GM12878 (cell line): ENCODE measurements around the gene YES1. TPM values are rescaled to one million over a fixed set of nuclear protein-coding genes. Genes with fewer than 3 reads are reported as not detected.

Source experiments
- ATAC-seq: fragments of 200-7000 bp; cut with Tn5 transposase; 3 replicates; pipeline ENCODE4 v1.9.1; 2020; ENCODE audit warnings: mild to moderate bottlenecking, moderate library complexity
- BruUV-seq: library from RNA; stranded (reverse); fragments of 400-500 nt; replicated peaks from 2 replicates; lab custom pipeline; 2021; lab: Mats Ljungman, UMichigan
- CTCF ChIA-PET: fragments of 300-600 bp; sonication (Branson Sonifier 250); formaldehyde crosslinking; extraction: SDS; loops from one replicate; lab custom pipeline; 2021; ENCODE audit warnings: inconsistent platforms; lab: Yijun Ruan, JAX
- POLR2A ChIA-PET: fragments of 350-600 bp; formaldehyde crosslinking; extraction: SDS; loops from one replicate; lab custom pipeline; 2021; ENCODE audit warnings: inconsistent platforms; lab: Charles Lee
- RAD21 ChIA-PET: fragments of 300-600 bp; sonication (Branson Sonifier 250); formaldehyde crosslinking; loops from one replicate; lab custom pipeline; 2023; ENCODE audit warnings: antibody characterized with exemption; ENCODE audit not compliant: unreplicated experiment; lab: Charles Lee
- SMC1A ChIA-PET: fragments of 300-600 bp; sonication (Branson Sonifier 250); formaldehyde crosslinking; loops from one replicate; lab custom pipeline; 2023; ENCODE audit not compliant: unreplicated experiment, uncharacterized antibody; lab: Charles Lee
- DNase-seq: peaks from one replicate; pipeline ENCODE4 v3.0.0-alpha.2; 2011; ENCODE audit warnings: low read depth, low spot score
- FAIRE-seq: peaks from 3 replicates; lab custom pipeline; 2011; peaks lifted over from hg19 to GRCh38; lab: Jason Lieb, UNC
- H2AFZ ChIP-seq: 2 replicates; pipeline ENCODE4 v1.6.0; 2011; ENCODE audit warnings: low read depth, low read length, control low read depth; ENCODE audit not compliant: control insufficient read depth
- H3K27ac ChIP-seq: 2 replicates; pipeline ENCODE4 v1.5.1; 2011; ENCODE audit warnings: control low read depth; ENCODE audit not compliant: control insufficient read depth, insufficient read depth
- H3K27me3 ChIP-seq, 2 experiments: replicated peaks in 1 of 2; 2 replicates each; pipeline versions ENCODE4 v1.6.0 to v1.6.1; 2011; ENCODE audit warnings: low read length in 1 of 2; ENCODE audit not compliant: control insufficient read depth in 2 of 2, insufficient read depth in 2 of 2
- H3K36me3 ChIP-seq, 2 experiments: 2 replicates each; pipeline ENCODE4 v1.5.1; 2011; ENCODE audit warnings: low read length in 1 of 2; ENCODE audit not compliant: control insufficient read depth in 2 of 2, insufficient read depth in 2 of 2
- H3K4me1 ChIP-seq: 2 replicates; pipeline ENCODE4 v1.6.1; 2011; ENCODE audit warnings: mild to moderate bottlenecking, low read length, moderate library complexity, mixed read lengths; ENCODE audit not compliant: control insufficient read depth, insufficient read depth
- H3K4me2 ChIP-seq: 2 replicates; pipeline ENCODE4 v1.6.0; 2011; ENCODE audit warnings: control low read depth; ENCODE audit not compliant: control insufficient read depth, insufficient read depth
- H3K4me3 ChIP-seq: fragments of 200-600 bp; sonication (generic); 2 replicates; pipeline ENCODE4 v1.5.1; 2016
- H3K79me2 ChIP-seq: 2 replicates; pipeline ENCODE4 v1.6.0; 2011; ENCODE audit warnings: low read length; ENCODE audit not compliant: control insufficient read depth, insufficient read depth
- H3K9ac ChIP-seq: 2 replicates; pipeline ENCODE4 v1.8.0; 2011; ENCODE audit warnings: low read length, control low read depth, mixed read lengths; ENCODE audit not compliant: control insufficient read depth, insufficient read depth
- H3K9me3 ChIP-seq: replicated peaks from 3 replicates; pipeline ENCODE4 v1.5.1; 2011; ENCODE audit warnings: mild to moderate bottlenecking, low read length; ENCODE audit not compliant: control insufficient read depth, insufficient read depth
- H4K20me1 ChIP-seq: 2 replicates; pipeline ENCODE4 v1.6.0; 2011; ENCODE audit not compliant: control insufficient read depth, insufficient read depth
- CHD4 ChIP-seq: fragments of 200-600 bp; sonication (generic); IDR thresholded peaks from 2 replicates; pipeline ENCODE4 v1.6.1; 2016; ENCODE audit warnings: mild to moderate bottlenecking
- MEF2A ChIP-seq: IDR thresholded peaks from 2 replicates; pipeline ENCODE4 v1.6.1; 2011; ENCODE audit warnings: low read depth, mild to moderate bottlenecking, low read length, moderate library complexity; ENCODE audit not compliant: insufficient read depth
- SMAD5 ChIP-seq: IDR thresholded peaks from 2 replicates; pipeline ENCODE4 v1.6.1; 2016; ENCODE audit warnings: antibody characterized with exemption, low read depth
- SP1 ChIP-seq: IDR thresholded peaks from one replicate; pipeline ENCODE4 v1.6.1; 2011; ENCODE audit warnings: low read depth, low read length
- WGBS: methylation state at CpG from one replicate; pipeline ENCODE4 v1.1.6; 2016; ENCODE audit warnings: low lambda C conversion rate; ENCODE audit not compliant: insufficient replicate concordance, insufficient coverage; ENCODE audit errors: missing lambda C conversion rate; 5-methylcytosine and 5-hydroxymethylcytosine counted together
- in situ Hi-C: fragments of 300-500 bp; cut with MboI; formaldehyde crosslinking; loops from 9 replicates; pipeline ENCODE4 v1.14.3; 2018; ENCODE audit warnings: mixed read lengths
- intact Hi-C: fragments of 100-400 bp; cut with micrococcal nuclease; formaldehyde crosslinking; loops from one replicate; pipeline ENCODE4 v1.14.2; 2022; ENCODE audit not compliant: unreplicated experiment
- polyA plus RNA-seq, 11 experiments: library from polyadenylated mRNA; depleted of rRNA in 4 of 11; unstranded in 6 of 11; stranded (reverse) in 5 of 11; fragments of >200 nt; fragmentation: Nextera tagmentation in 4 of 11; fragmentation: Illumina TruSeq in 1 of 11; extraction: Ambion mirVana in 4 of 11; extraction: Trizol in 1 of 11; gene quantifications; 1 replicate in 1 of 11; 2 replicates in 10 of 11; pipeline versions ENCODE4 v1.2.1 to v1.2.3, GENCODE V29; 2011 to 2016; ENCODE audit warnings: inconsistent platforms in 2 of 11, missing spikeins in 2 of 11, low read depth in 1 of 11
- total RNA-seq, 4 experiments: library from RNA; depleted of rRNA in 3 of 4; stranded (reverse); fragments of >200 nt in 3 of 4; fragmentation: Illumina TruSeq in 1 of 4; extraction: Trizol in 1 of 4; gene quantifications; 2 replicates each; pipeline versions ENCODE4 v1.2.1 to v1.2.3, GENCODE V29; 2013 to 2021

YES1 gene
- total and polyA plus RNA-seq, 10 of the 15 experiments (the other 5 are each of a cell fraction or from before 2014, with no cell fraction given): 2.3 to 7.9 (median 5.8) TPM

DNA sequence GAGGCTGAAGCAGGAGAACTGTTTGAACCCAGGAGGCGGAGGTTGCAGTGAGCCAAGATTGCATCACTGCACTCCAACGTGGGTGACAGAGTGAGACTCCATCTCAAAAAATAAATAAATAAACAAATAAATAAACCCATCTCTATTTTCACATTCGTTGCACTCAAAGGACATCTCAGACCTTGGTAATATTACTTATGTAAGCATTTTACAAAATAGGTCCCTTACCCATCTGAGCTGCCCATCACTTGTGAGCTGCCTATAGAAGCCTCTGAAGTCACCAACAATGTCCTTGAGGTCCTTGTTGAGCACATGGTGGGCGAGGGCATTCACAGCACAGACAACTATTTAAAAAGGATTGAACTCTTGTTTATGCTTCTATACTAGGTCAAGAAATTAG, 115.0 kb downstream of the YES1 start:
- ChIA-PET RAD21 (interaction anchor here (0.9 kb wide), 1 partner anchor 142 kb away, joined by 3 read pairs; no protein-coding TSS in a partner anchor), CTCF (interaction anchor here (1.4 kb wide), 1 partner anchor 73 kb away, joined by 4 read pairs; no protein-coding TSS in a partner anchor), SMC1A (no interaction called here), POLR2A (no interaction called here)
- BruUV-seq: no TSS peak
- H2AFZ ChIP-seq: no peak overlapping the region
- H3K27me3 ChIP-seq: no peaks in the 10 kb centered on the region
- ATAC-seq (no peak), DNase-seq (no peak), FAIRE-seq (no peak)
- no peak for TF ChIP-seq MEF2A
- TF ChIP-seq SP1: no peak
- no peak overlapping the region for H3K27ac ChIP-seq
- H3K36me3 ChIP-seq: no peaks in the 10 kb centered on the region; a peak in 1 of 4 replicates
- WGBS: 96% methylated on average over 4 of the region's 4 CpGs
- H3K4me2 ChIP-seq: no peak overlapping the region
- no peak overlapping the region for H3K4me3 ChIP-seq
- intact Hi-C loops: no loop called here
- in situ Hi-C loops: no loop called here
- H3K9me3 ChIP-seq: no peaks in the 10 kb centered on the region
- no peaks in the 10 kb centered on the region for H3K4me1 ChIP-seq
- H4K20me1 ChIP-seq: no peaks in the 10 kb centered on the region
- no peaks in the 10 kb centered on the region; the same call in 1 of the 2 replicates for H3K79me2 ChIP-seq
- H3K9ac ChIP-seq: no peak overlapping the region

DNA sequence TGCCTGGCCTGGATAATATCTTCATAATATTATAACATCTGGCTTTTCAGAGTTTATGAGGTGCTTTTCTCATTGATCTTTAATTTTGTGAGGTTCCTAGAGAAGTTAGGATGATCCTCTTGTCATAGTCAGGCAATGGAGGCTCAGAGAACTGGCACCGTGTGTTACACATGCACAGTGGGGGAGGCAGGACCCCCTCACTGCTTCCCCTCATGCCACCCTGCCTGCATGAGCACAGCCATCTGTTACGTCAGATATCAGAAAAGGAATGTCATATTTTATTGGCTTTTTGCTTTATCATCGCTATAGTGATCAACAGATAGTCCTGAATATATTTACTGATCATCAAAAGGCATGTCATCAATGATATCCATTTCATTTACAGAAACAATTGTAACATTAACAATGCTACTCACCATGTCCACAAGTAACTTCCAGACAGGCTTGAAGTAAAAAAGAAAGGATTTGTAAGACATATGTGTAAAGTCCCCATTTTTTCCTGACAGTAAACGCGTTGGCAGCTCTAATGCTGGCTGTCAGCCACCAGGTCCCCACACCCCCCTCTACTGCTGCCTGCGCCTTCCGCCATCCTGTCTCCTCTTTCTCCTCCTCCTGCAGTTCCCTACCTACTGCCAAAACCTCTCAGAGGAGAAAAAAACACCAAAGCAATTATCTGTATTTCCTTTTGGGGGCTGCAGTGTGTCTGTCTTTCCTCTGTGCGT, 118.4 kb downstream of the YES1 start:
- POLR2A ChIA-PET: no interaction called here
- CTCF ChIA-PET: interaction anchor here (1.0 kb wide), 1 partner anchor 137 kb away, joined by 3 read pairs; no protein-coding TSS in a partner anchor
- H3K27me3 ChIP-seq: no peaks in the 10 kb centered on the region
- H3K4me3 ChIP-seq: no peak overlapping the region
- SMC1A ChIA-PET: interaction anchor here (0.8 kb wide), 1 partner anchor 70 kb away, joined by 3 read pairs; no protein-coding TSS in a partner anchor
- no peaks in the 10 kb centered on the region; the same call in 1 of the 2 replicates for H3K79me2 ChIP-seq
- no peak overlapping the region for H2AFZ ChIP-seq
- TF ChIP-seq SMAD5 (no peak), CHD4 (no peak)
- no peak overlapping the region for H3K9ac ChIP-seq
- ATAC-seq: no peak
- H3K4me2 ChIP-seq: no peak overlapping the region
- no peaks in the 10 kb centered on the region for H3K9me3 ChIP-seq
- no peak for DNase-seq
- no peaks in the 10 kb centered on the region for H4K20me1 ChIP-seq
- in situ Hi-C loops (no loop called here), intact Hi-C loops (no loop called here)
- BruUV-seq: no TSS peak
- no peak overlapping the region for H3K27ac ChIP-seq
- RAD21 ChIA-PET: no interaction called here
- H3K4me1 ChIP-seq: no peaks in the 10 kb centered on the region
- H3K36me3 ChIP-seq: peaks cover 0 to 4% of the 10 kb centered on the region in 2 experiments; a peak in 1 of 4 replicates
- 83% methylated on average over 8 of the region's 8 CpGs for WGBS
- FAIRE-seq: no peak
